VCaP (cell line): Measurements from ENCODE around the gene WWOX.

Experiments used
- H3K27ac ChIP-seq: fragments of 450-650 bp; 2 replicates; pipeline ENCODE4 v1.5.1; 2017
- TF ChIP-seq, protein P1 (sequence below): fragments of 450-650 bp; conservative IDR thresholded peaks from 2 replicates; pipeline ENCODE4 v1.5.1; 2017; ENCODE audit warnings: mild to moderate bottlenecking, moderate library complexity

The WWOX gene

DNA sequence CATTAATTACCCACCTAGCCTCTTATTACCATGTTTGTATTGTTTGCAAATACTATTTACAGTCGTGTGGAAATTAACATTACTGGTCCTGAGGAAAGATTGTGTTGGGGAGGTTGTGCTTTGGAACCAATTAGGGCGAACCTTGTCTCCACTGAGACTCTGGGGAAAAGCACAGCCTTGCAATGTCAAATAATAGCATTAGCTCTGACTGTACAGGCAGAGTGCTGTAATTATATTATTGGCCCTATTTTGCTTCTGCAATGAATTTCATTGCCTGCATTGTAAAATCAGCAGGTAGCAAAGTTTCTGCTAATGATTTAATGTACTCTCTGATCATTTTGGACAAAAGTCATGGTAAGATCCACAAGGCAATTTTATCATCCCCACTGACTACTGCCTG, 97.0 kb downstream of the WWOX start:
- TF ChIP-seq, protein P1, sequence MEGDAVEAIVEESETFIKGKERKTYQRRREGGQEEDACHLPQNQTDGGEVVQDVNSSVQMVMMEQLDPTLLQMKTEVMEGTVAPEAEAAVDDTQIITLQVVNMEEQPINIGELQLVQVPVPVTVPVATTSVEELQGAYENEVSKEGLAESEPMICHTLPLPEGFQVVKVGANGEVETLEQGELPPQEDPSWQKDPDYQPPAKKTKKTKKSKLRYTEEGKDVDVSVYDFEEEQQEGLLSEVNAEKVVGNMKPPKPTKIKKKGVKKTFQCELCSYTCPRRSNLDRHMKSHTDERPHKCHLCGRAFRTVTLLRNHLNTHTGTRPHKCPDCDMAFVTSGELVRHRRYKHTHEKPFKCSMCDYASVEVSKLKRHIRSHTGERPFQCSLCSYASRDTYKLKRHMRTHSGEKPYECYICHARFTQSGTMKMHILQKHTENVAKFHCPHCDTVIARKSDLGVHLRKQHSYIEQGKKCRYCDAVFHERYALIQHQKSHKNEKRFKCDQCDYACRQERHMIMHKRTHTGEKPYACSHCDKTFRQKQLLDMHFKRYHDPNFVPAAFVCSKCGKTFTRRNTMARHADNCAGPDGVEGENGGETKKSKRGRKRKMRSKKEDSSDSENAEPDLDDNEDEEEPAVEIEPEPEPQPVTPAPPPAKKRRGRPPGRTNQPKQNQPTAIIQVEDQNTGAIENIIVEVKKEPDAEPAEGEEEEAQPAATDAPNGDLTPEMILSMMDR: no peak

GRCh38 chr16:78198288-78198687, 98.8 kb downstream of the WWOX start:
- H3K27ac ChIP-seq: no peak overlapping the region
- TF ChIP-seq, protein P1: no peak

More for the DNA sequence above, 97.0 kb downstream of the WWOX start:
- no peak overlapping the region for H3K27ac ChIP-seq

- TF ChIP-seq, protein P1: no peak
- peak overlapping the region; percentile 71 for H3K27ac ChIP-seq
Observed at GRCh38 chr16:78199325-78200022, 100.0 kb downstream of the WWOX start.

GRCh38 chr16:78200023-78200389, 100.6 kb downstream of the WWOX start:
- TF ChIP-seq, protein P1: no peak
- peak overlapping the region; percentile 71 for H3K27ac ChIP-seq

DNA sequence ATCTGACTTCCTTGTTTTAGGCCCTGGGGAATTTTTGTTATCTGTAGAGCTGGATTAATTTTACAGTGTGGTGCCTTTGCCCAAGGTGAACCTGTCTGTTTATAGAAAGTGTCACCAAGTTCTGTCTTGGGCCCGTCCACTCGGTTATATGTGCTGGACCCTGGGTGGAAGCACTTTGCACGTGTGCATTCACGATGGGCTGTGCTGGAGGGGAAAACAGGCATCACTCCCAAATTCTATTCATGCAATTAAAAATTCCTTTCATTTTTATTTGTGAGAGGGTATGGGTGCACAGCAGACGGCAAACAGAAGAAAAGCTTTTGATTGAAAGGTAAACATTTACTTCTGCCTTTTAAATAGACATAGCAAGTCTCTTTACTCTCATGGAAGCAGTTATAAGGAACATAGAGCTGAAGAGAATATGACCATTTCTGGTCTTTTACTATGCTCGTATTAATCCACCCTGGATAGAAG, 101.2 kb downstream of the WWOX start:
- TF ChIP-seq, protein P1: no peak
- H3K27ac ChIP-seq: peak overlapping the region; percentile 71

DNA sequence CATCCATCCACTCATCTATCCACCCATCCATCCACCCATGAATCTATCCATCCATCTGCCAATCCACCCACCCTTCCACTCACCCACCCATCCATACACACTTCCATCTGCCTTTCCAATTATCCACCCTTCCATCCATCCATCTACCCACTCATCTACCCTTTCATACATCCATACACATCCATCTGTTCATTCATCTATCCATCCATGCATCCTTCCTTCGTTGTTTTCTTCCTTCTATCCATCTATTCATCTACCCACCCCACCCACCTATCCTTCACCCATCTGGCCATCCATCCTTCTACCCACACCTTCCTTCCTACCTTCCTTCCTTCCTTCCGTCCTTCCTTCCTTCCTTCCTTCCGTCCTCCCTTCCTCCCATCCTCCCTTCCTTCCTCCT, 106.1 kb downstream of the WWOX start:
- TF ChIP-seq, protein P1: no peak
- H3K27ac ChIP-seq: no peak overlapping the region

- TF ChIP-seq, protein P1: no peak
- H3K27ac ChIP-seq: no peak overlapping the region
Observed at GRCh38 chr16:78206623-78207223, 107.3 kb downstream of the WWOX start.
